Keratinocyte (primary cell): ENCODE measurements around the gene HPSE2. TPM values are rescaled to one million over a fixed set of nuclear protein-coding genes. Genes with fewer than 3 reads are reported as not detected.

Experiments used
- DNase-seq: peaks from one replicate; pipeline ENCODE4 v3.0.0-alpha.2; 2011; ENCODE audit warnings: low read depth, missing footprints, low spot score
- FAIRE-seq: peaks from 2 replicates; lab custom pipeline; 2011; peaks lifted over from hg19 to GRCh38; lab: Jason Lieb, UNC
- H2AFZ ChIP-seq: 2 replicates; pipeline ENCODE4 v1.6.0; 2012; ENCODE audit warnings: low read length, control low read depth, inconsistent platforms; ENCODE audit not compliant: control insufficient read depth
- H3K27ac ChIP-seq: 2 replicates; pipeline ENCODE4 v1.5.1; 2011; ENCODE audit warnings: low read length; ENCODE audit not compliant: control insufficient read depth, insufficient read depth
- H3K27me3 ChIP-seq: 3 replicates; pipeline ENCODE4 v1.6.0; 2011; ENCODE audit warnings: low read length; ENCODE audit not compliant: control insufficient read depth, insufficient read depth; ENCODE audit errors: extremely low read depth
- H3K36me3 ChIP-seq, 2 experiments: 2 replicates in 1 of 2; 3 replicates in 1 of 2; pipeline ENCODE4 v1.5.1; 2011; ENCODE audit warnings: low read length in 2 of 2, mild to moderate bottlenecking in 1 of 2; ENCODE audit not compliant: control insufficient read depth in 2 of 2, insufficient read depth in 2 of 2; ENCODE audit errors: extremely low read depth in 1 of 2
- H3K4me1 ChIP-seq: 3 replicates; pipeline ENCODE4 v1.5.1; 2011; ENCODE audit warnings: low read length; ENCODE audit not compliant: control insufficient read depth, insufficient read depth; ENCODE audit errors: extremely low read depth
- H3K4me2 ChIP-seq: 3 replicates; pipeline ENCODE4 v1.6.0; 2011; ENCODE audit warnings: low read depth, low read length; ENCODE audit not compliant: control insufficient read depth, insufficient read depth; ENCODE audit errors: extremely low read depth
- H3K4me3 ChIP-seq, 3 experiments: fragments of 200-600 bp in 1 of 3; sonication (generic) in 1 of 3; 2 replicates in 2 of 3; 3 replicates in 1 of 3; pipeline ENCODE4 v1.5.1; 2011 to 2016; ENCODE audit warnings: low read length in 3 of 3, mild to moderate bottlenecking in 3 of 3, control low read depth in 2 of 3, inconsistent platforms in 1 of 3, low read depth in 1 of 3, mixed read lengths in 1 of 3, mixed run types in 1 of 3, moderate library complexity in 1 of 3; ENCODE audit not compliant: control insufficient read depth in 2 of 3, insufficient read depth in 2 of 3; ENCODE audit errors: extremely low read depth in 1 of 3
- H3K79me2 ChIP-seq: 2 replicates; pipeline ENCODE4 v1.6.0; 2012; ENCODE audit warnings: low read length; ENCODE audit not compliant: control insufficient read depth, insufficient read depth
- H3K9ac ChIP-seq: 3 replicates; pipeline ENCODE4 v1.6.0; 2011; ENCODE audit warnings: low read length; ENCODE audit not compliant: control insufficient read depth, insufficient read depth; ENCODE audit errors: extremely low read depth
- H3K9me1 ChIP-seq: 3 replicates; pipeline ENCODE4 v1.6.0; 2011; ENCODE audit warnings: low read length; ENCODE audit not compliant: control insufficient read depth, insufficient read depth; ENCODE audit errors: extremely low read depth
- H3K9me3 ChIP-seq: 2 replicates; pipeline ENCODE4 v1.5.1; 2012; ENCODE audit warnings: low read depth, low read length; ENCODE audit not compliant: control insufficient read depth
- H4K20me1 ChIP-seq: 3 replicates; pipeline ENCODE4 v1.6.0; 2011; ENCODE audit warnings: low read length; ENCODE audit not compliant: control insufficient read depth, insufficient read depth; ENCODE audit errors: extremely low read depth
- EZH2 ChIP-seq: IDR thresholded peaks from one replicate; pipeline ENCODE4 v1.6.1; 2012; ENCODE audit warnings: inconsistent platforms, mild to moderate bottlenecking, low read length, moderate library complexity
- dilution Hi-C: fragments of 300-500 bp; cut with MboI; formaldehyde crosslinking; loops from one replicate; pipeline ENCODE4 v1.7.0; 2020; ENCODE audit warnings: low sequenced_read_pairs; ENCODE audit not compliant: extremely low pct_ligation_motif_present
- polyA plus RNA-seq, 5 experiments: library from polyadenylated mRNA; depleted of rRNA in 3 of 5; stranded (reverse) in 3 of 5; stranded (forward) in 1 of 5; unstranded in 1 of 5; fragments of >200 nt; gene quantifications; 1 replicate in 1 of 5; 2 replicates in 3 of 5; 3 replicates in 1 of 5; pipeline versions ENCODE4 v1.2.1 to v1.2.3, GENCODE V29; 2011 to 2012; ENCODE audit warnings: missing spikeins in 2 of 5, low read depth in 1 of 5, low replicate concordance in 1 of 5
- TF ChIP-seq, protein P1 (sequence below), 3 experiments: IDR thresholded peaks in 1 of 3; conservative IDR thresholded peaks in 1 of 3; optimal IDR thresholded peaks in 1 of 3; 2 replicates in 2 of 3; 3 replicates in 1 of 3; pipeline versions ENCODE3 to v1.5.1; 2011; ENCODE audit warnings: low read length in 3 of 3, mild to moderate bottlenecking in 3 of 3, moderate library complexity in 2 of 3, control low read depth in 1 of 3, inconsistent platforms in 1 of 3; ENCODE audit not compliant: insufficient read depth in 2 of 3; ENCODE audit errors: extremely low read depth in 1 of 3

HPSE2 gene
- polyA plus RNA-seq, 1 donor (not counting 4 experiments of a cell fraction or from before 2014, with no cell fraction given), result 0.01 TPM

DNA sequence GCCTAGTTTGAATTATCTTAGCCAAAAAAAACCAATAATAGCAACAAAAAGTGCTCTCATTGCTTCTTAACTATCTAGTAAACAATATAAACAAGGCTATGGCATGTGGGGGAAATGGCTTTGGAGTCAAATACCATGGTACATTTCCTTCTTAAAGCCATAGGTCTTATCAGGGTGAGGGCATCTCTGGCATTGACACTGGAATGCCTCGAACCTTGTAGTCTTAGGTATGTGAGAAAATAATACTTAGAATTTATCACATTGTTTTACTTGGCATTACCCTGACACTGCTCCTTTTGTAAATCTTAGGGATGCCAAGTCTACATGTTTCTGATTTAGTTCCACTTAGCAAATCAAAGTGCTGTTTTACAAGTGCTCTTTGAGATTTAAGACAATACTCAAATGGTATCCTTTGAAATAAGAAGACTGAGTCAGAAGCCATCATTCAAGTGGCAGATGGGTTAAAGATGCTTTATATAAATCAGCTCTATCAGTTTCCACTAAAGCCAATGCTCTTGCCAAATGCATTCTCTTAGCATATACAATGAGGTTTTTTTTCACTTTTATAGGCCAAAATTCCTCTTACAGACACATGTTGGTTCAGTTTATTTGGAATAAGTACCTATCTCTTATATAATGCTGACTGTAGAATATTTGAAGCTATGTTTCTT lies 155.2 kb downstream of the HPSE2 start:
- no peak overlapping the region for H2AFZ ChIP-seq
- H3K4me1 ChIP-seq, result no peaks in the 10 kb centered on the region
- no peaks in the 10 kb centered on the region for H4K20me1 ChIP-seq
- H3K9me1 ChIP-seq, result no peaks in the 10 kb centered on the region
- H3K9me3 ChIP-seq, result no peaks in the 10 kb centered on the region
- TF ChIP-seq, protein P1, sequence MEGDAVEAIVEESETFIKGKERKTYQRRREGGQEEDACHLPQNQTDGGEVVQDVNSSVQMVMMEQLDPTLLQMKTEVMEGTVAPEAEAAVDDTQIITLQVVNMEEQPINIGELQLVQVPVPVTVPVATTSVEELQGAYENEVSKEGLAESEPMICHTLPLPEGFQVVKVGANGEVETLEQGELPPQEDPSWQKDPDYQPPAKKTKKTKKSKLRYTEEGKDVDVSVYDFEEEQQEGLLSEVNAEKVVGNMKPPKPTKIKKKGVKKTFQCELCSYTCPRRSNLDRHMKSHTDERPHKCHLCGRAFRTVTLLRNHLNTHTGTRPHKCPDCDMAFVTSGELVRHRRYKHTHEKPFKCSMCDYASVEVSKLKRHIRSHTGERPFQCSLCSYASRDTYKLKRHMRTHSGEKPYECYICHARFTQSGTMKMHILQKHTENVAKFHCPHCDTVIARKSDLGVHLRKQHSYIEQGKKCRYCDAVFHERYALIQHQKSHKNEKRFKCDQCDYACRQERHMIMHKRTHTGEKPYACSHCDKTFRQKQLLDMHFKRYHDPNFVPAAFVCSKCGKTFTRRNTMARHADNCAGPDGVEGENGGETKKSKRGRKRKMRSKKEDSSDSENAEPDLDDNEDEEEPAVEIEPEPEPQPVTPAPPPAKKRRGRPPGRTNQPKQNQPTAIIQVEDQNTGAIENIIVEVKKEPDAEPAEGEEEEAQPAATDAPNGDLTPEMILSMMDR (optimal IDR thresholded peaks at IDR 0.05 in 1 of 3, IDR thresholded peaks at IDR 0.05 in 1 of 3, conservative IDR thresholded peaks at IDR 0.05 in 1 of 3; ENCODE audit: extremely low read depth in 1 of 3, insufficient read depth in 2 of 3, low read length in 3 of 3), result no peak
- no peaks in the 10 kb centered on the region for H3K36me3 ChIP-seq
- no peaks in the 10 kb centered on the region for H3K27me3 ChIP-seq
- no peak overlapping the region for H3K4me3 ChIP-seq
- DNase-seq (no peak), FAIRE-seq (no peak)
- H3K4me2 ChIP-seq, result no peak overlapping the region
- dilution Hi-C loops, result no loop called here
- H3K9ac ChIP-seq, result no peak overlapping the region
- H3K27ac ChIP-seq, result no peak overlapping the region
- no peaks in the 10 kb centered on the region for H3K79me2 ChIP-seq

DNA sequence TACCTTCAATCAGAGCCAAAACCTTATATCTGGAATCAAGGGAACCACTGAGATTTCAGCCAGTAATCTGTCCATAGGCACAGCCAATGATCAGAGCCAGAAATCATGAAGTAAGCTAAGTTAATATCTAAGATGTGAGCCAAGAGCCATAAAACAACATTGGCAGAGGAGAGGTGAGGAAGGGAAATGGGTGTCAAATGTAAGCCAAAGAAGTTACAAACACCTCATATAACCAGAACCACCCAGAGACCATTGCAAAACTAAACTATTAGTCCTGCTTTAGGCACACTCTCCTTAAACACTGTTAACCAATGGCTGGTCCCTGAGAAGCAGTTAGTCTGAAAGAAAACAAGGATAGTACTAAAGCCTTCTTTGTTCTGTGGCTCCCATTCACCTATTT lies 173.1 kb downstream of the HPSE2 start:
- H2AFZ ChIP-seq, result no peak overlapping the region
- no peak overlapping the region for H3K4me3 ChIP-seq
- no peaks in the 10 kb centered on the region for H3K9me1 ChIP-seq
- no peaks in the 10 kb centered on the region for H3K9me3 ChIP-seq
- no peaks in the 10 kb centered on the region for H3K4me1 ChIP-seq
- H3K27me3 ChIP-seq, result no peaks in the 10 kb centered on the region
- no peak overlapping the region for H3K27ac ChIP-seq
- H4K20me1 ChIP-seq, result no peaks in the 10 kb centered on the region
- H3K9ac ChIP-seq, result no peak overlapping the region
- H3K79me2 ChIP-seq, result no peaks in the 10 kb centered on the region
- DNase-seq, result no peak
- no peak overlapping the region for H3K4me2 ChIP-seq
- no peak for FAIRE-seq
- no peaks in the 10 kb centered on the region for H3K36me3 ChIP-seq
- TF ChIP-seq, protein P1 (optimal IDR thresholded peaks at IDR 0.05 in 1 of 3, IDR thresholded peaks at IDR 0.05 in 1 of 3, conservative IDR thresholded peaks at IDR 0.05 in 1 of 3; ENCODE audit: extremely low read depth in 1 of 3, insufficient read depth in 2 of 3, low read length in 3 of 3), result no peak
- no peak for TF ChIP-seq EZH2
- dilution Hi-C loops, result no loop called here
